Glutamatergic neuron (in vitro differentiated cells): ENCODE data around the gene VPS37C. TPM values are rescaled to one million over a fixed set of nuclear protein-coding genes. Genes with fewer than 3 reads are reported as not detected.

Experiments used
- DNase-seq: peaks from one replicate; pipeline ENCODE4 v3.0.0; 2022
- H3K27ac Mint-ChIP-seq: one replicate; pipeline ENCODE4 v1.8.0; 2020; ENCODE audit warnings: mild to moderate bottlenecking, mixed read lengths, inconsistent platforms; ENCODE audit not compliant: unreplicated experiment
- H3K27me3 Mint-ChIP-seq: one replicate; pipeline ENCODE4 v1.8.0; 2020; ENCODE audit warnings: mild to moderate bottlenecking, moderate library complexity, mixed read lengths, inconsistent platforms; ENCODE audit not compliant: unreplicated experiment
- H3K36me3 Mint-ChIP-seq: one replicate; pipeline ENCODE4 v1.8.0; 2020; ENCODE audit warnings: mild to moderate bottlenecking, mixed read lengths, inconsistent platforms; ENCODE audit not compliant: unreplicated experiment
- H3K4me1 Mint-ChIP-seq: one replicate; pipeline ENCODE4 v1.8.0; 2020; ENCODE audit warnings: mild to moderate bottlenecking, low read depth, mixed read lengths, inconsistent platforms; ENCODE audit not compliant: unreplicated experiment
- H3K4me3 Mint-ChIP-seq: one replicate; pipeline ENCODE4 v1.8.0; 2020; ENCODE audit warnings: mild to moderate bottlenecking, mixed read lengths, inconsistent platforms; ENCODE audit not compliant: unreplicated experiment
- H3K9me3 Mint-ChIP-seq: one replicate; pipeline ENCODE4 v1.8.0; 2020; ENCODE audit warnings: mild to moderate bottlenecking, moderate library complexity, mixed read lengths, inconsistent platforms; ENCODE audit not compliant: unreplicated experiment
- total RNA-seq: library from RNA; stranded (reverse); fragmentation: NEBNext Ultra II Directional; extraction: Animal tissue kit (Norgen Biotek cat#: 25700); gene quantifications from one replicate; pipeline ENCODE4 v1.2.1, GENCODE V29; 2021; ENCODE audit not compliant: unreplicated experiment
- TF ChIP-seq, protein P1 (sequence below): fragments of 200-600 bp; sonication (generic); IDR thresholded peaks from one replicate; pipeline ENCODE4 v1.5.0; 2021; ENCODE audit not compliant: partially characterized antibody, unreplicated experiment

VPS37C gene
- total RNA-seq, 1 donor from 2014 or later, result 27.1 TPM

- peaks cover 9% of the 10 kb centered on the region for H3K4me1 Mint-ChIP-seq
- peak overlapping the region; percentile 5 for H3K4me3 Mint-ChIP-seq
- peaks cover 6% of the 10 kb centered on the region for H3K9me3 Mint-ChIP-seq
- peaks cover 2% of the 10 kb centered on the region for H3K27me3 Mint-ChIP-seq
- TF ChIP-seq, protein P1, sequence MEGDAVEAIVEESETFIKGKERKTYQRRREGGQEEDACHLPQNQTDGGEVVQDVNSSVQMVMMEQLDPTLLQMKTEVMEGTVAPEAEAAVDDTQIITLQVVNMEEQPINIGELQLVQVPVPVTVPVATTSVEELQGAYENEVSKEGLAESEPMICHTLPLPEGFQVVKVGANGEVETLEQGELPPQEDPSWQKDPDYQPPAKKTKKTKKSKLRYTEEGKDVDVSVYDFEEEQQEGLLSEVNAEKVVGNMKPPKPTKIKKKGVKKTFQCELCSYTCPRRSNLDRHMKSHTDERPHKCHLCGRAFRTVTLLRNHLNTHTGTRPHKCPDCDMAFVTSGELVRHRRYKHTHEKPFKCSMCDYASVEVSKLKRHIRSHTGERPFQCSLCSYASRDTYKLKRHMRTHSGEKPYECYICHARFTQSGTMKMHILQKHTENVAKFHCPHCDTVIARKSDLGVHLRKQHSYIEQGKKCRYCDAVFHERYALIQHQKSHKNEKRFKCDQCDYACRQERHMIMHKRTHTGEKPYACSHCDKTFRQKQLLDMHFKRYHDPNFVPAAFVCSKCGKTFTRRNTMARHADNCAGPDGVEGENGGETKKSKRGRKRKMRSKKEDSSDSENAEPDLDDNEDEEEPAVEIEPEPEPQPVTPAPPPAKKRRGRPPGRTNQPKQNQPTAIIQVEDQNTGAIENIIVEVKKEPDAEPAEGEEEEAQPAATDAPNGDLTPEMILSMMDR, result no peak
- H3K27ac Mint-ChIP-seq, result no peak overlapping the region
- peaks cover 7% of the 10 kb centered on the region for H3K36me3 Mint-ChIP-seq
- DNase-seq, result no peak
These were observed 44.6 kb downstream of the VPS37C start for GRCh38 chr11:61116426-61117167.

- Mint-ChIP-seq H3K4me3 (no peak overlapping the region), H3K4me1 (peaks cover 7% of the 10 kb centered on the region), H3K27ac (no peak overlapping the region), H3K27me3 (peaks cover 2% of the 10 kb centered on the region), H3K36me3 (peaks cover 7% of the 10 kb centered on the region), H3K9me3 (peaks cover 6% of the 10 kb centered on the region)
- TF ChIP-seq, protein P1, result no peak
- no peak for DNase-seq
These were observed 45.6 kb downstream of the VPS37C start for GRCh38 chr11:61115498-61116224.

GRCh38 chr11:61114913-61115312 lies 46.3 kb downstream of the VPS37C start:
- peaks cover 2% of the 10 kb centered on the region for H3K27me3 Mint-ChIP-seq
- TF ChIP-seq, protein P1, result no peak
- no peak overlapping the region for H3K27ac Mint-ChIP-seq
- peaks cover 5% of the 10 kb centered on the region for H3K4me1 Mint-ChIP-seq
- peaks cover 6% of the 10 kb centered on the region for H3K9me3 Mint-ChIP-seq
- DNase-seq, result no peak
- no peak overlapping the region for H3K4me3 Mint-ChIP-seq
- peaks cover 7% of the 10 kb centered on the region for H3K36me3 Mint-ChIP-seq

DNA sequence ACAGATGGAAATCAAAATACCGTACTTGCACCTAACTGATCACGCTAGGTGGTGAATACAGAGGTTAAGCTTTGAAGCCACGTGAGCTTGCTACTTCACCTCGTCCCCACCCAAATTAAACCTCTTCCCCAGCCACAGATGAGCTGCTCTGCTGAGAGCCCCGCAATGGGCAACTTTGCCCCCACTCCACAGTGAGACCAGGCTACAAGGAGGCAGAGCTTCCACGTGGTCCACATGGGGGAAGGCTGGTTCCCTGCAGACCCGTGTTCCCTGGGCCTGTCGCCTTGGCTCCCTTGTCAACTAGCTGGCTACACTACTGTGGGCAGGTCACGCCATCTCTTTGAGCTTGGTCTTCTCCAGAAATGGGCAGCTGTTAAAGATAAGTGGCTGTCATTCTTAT lies 48.0 kb downstream of the VPS37C start:
- peaks cover 4% of the 10 kb centered on the region for H3K9me3 Mint-ChIP-seq
- no peak overlapping the region for H3K4me3 Mint-ChIP-seq
- peaks cover 11% of the 10 kb centered on the region for H3K4me1 Mint-ChIP-seq

More for the DNA sequence above, 48.0 kb downstream of the VPS37C start:
- TF ChIP-seq, protein P1, result no peak
- Mint-ChIP-seq H3K27ac (no peak overlapping the region), H3K27me3 (peaks cover 2% of the 10 kb centered on the region), H3K36me3 (peaks cover 7% of the 10 kb centered on the region)
- no peak for DNase-seq
